Measurements from ENCODE around the gene LRRC55.

LRRC55 gene

GRCh38 chr11:57191311-57192219 lies 9.8 kb downstream of the LRRC55 start:
- Histone ChIP-seq H3K9me2 (replicated peaks; ENCODE audit: insufficient read depth, low read length) (no peaks in the 10 kb centered on the region), H3F3A (ENCODE audit: insufficient read depth, low read length) (no peaks in the 10 kb centered on the region), H2AFZ (ENCODE audit: low read length) (no peak overlapping the region), H3K27me3 (replicated peaks; ENCODE audit: insufficient read depth, low read length) (no peaks in the 10 kb centered on the region), H3K27ac (ENCODE audit: low read length) (no peak overlapping the region), H3K9ac (ENCODE audit: low read length) (no peak overlapping the region), H3K79me2 (ENCODE audit: low read length) (no peaks in the 10 kb centered on the region), H3K36me3 (replicated peaks; ENCODE audit: insufficient read depth, low read length) (no peaks in the 10 kb centered on the region), H4K20me1 (ENCODE audit: insufficient read depth, low read length) (no peaks in the 10 kb centered on the region), H3K4me1 (ENCODE audit: low read length) (no peaks in the 10 kb centered on the region), H3K4me2 (ENCODE audit: low read depth, low read length) (no peak overlapping the region), H3K4me3 (ENCODE audit: low read length) (no peak overlapping the region), H3K9me3 (replicated peaks; ENCODE audit: insufficient read depth, low read length) (no peaks in the 10 kb centered on the region)
- no peak for DNase-seq
- no peak for TF ChIP-seq EZH2 (optimal IDR thresholded peaks at IDR 0.05; ENCODE audit: low read depth, low read length)
- TF ChIP-seq, protein P1, sequence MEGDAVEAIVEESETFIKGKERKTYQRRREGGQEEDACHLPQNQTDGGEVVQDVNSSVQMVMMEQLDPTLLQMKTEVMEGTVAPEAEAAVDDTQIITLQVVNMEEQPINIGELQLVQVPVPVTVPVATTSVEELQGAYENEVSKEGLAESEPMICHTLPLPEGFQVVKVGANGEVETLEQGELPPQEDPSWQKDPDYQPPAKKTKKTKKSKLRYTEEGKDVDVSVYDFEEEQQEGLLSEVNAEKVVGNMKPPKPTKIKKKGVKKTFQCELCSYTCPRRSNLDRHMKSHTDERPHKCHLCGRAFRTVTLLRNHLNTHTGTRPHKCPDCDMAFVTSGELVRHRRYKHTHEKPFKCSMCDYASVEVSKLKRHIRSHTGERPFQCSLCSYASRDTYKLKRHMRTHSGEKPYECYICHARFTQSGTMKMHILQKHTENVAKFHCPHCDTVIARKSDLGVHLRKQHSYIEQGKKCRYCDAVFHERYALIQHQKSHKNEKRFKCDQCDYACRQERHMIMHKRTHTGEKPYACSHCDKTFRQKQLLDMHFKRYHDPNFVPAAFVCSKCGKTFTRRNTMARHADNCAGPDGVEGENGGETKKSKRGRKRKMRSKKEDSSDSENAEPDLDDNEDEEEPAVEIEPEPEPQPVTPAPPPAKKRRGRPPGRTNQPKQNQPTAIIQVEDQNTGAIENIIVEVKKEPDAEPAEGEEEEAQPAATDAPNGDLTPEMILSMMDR (IDR thresholded peaks at IDR 0.05; ENCODE audit: low read length) = no peak
- no peak for TF ChIP-seq EZH2phosphoT487 (IDR thresholded peaks at IDR 0.05; ENCODE audit: low read length)

DNA sequence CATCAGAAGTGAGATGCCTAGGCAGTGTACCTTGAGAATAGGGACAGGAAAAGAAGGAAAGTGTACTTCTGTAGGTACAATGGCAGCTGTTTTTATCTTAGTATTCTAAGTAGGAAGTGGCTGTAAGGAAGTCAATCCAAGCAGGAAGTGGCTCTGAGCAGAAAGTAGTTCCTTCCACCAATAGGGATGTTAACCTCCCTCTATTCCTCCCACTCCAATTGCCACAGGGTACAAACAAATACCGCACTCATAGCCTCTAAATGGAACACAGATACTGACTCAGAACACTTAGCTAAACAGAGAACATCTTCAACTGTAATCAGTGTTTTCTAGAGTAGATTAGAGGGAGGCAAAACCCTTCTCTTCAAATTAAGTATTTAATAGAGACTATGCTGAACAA lies 10.6 kb downstream of the LRRC55 start:
- TF ChIP-seq, protein P1 (IDR thresholded peaks at IDR 0.05; ENCODE audit: low read length) = no peak
- TF ChIP-seq EZH2phosphoT487 (IDR thresholded peaks at IDR 0.05; ENCODE audit: low read length) (no peak), EZH2 (optimal IDR thresholded peaks at IDR 0.05; ENCODE audit: low read depth, low read length) (no peak)
- Histone ChIP-seq H3K4me2 (ENCODE audit: low read depth, low read length) (no peak overlapping the region), H3K9me2 (replicated peaks; ENCODE audit: insufficient read depth, low read length) (no peaks in the 10 kb centered on the region), H3K4me1 (ENCODE audit: low read length) (no peaks in the 10 kb centered on the region), H3K27ac (ENCODE audit: low read length) (no peak overlapping the region), H3K36me3 (replicated peaks; ENCODE audit: insufficient read depth, low read length) (no peaks in the 10 kb centered on the region), H3K4me3 (ENCODE audit: low read length) (no peak overlapping the region), H3K9me3 (replicated peaks; ENCODE audit: insufficient read depth, low read length) (no peaks in the 10 kb centered on the region), H4K20me1 (ENCODE audit: insufficient read depth, low read length) (no peaks in the 10 kb centered on the region), H3K9ac (ENCODE audit: low read length) (no peak overlapping the region), H3K79me2 (ENCODE audit: low read length) (no peaks in the 10 kb centered on the region), H3F3A (ENCODE audit: insufficient read depth, low read length) (no peaks in the 10 kb centered on the region), H2AFZ (ENCODE audit: low read length) (no peak overlapping the region), H3K27me3 (replicated peaks; ENCODE audit: insufficient read depth, low read length) (no peaks in the 10 kb centered on the region)
- no peak for DNase-seq

GRCh38 chr11:57196596-57196995 lies 14.8 kb downstream of the LRRC55 start:
- H3K27me3 ChIP-seq (replicated peaks; ENCODE audit: insufficient read depth, low read length) = no peaks in the 10 kb centered on the region
- H3K27ac ChIP-seq (ENCODE audit: low read length) = no peak overlapping the region
- H4K20me1 ChIP-seq (ENCODE audit: insufficient read depth, low read length) = no peaks in the 10 kb centered on the region
- no peak overlapping the region for H3K4me2 ChIP-seq (ENCODE audit: low read depth, low read length)
- H3F3A ChIP-seq (ENCODE audit: insufficient read depth, low read length) = no peaks in the 10 kb centered on the region
- no peak overlapping the region for H2AFZ ChIP-seq (ENCODE audit: low read length)
- H3K4me3 ChIP-seq (ENCODE audit: low read length) = no peak overlapping the region
- no peaks in the 10 kb centered on the region for H3K4me1 ChIP-seq (ENCODE audit: low read length)
- no peak for DNase-seq
- no peaks in the 10 kb centered on the region for H3K36me3 ChIP-seq (replicated peaks; ENCODE audit: insufficient read depth, low read length)
- H3K9me2 ChIP-seq (replicated peaks; ENCODE audit: insufficient read depth, low read length) = no peaks in the 10 kb centered on the region
- no peaks in the 10 kb centered on the region for H3K9me3 ChIP-seq (replicated peaks; ENCODE audit: insufficient read depth, low read length)
- H3K79me2 ChIP-seq (ENCODE audit: low read length) = no peaks in the 10 kb centered on the region
- no peak overlapping the region for H3K9ac ChIP-seq (ENCODE audit: low read length)
- TF ChIP-seq, protein P1 (IDR thresholded peaks at IDR 0.05; ENCODE audit: low read length) = no peak
- no peak for TF ChIP-seq EZH2 (optimal IDR thresholded peaks at IDR 0.05; ENCODE audit: low read depth, low read length)
- TF ChIP-seq EZH2phosphoT487 (IDR thresholded peaks at IDR 0.05; ENCODE audit: low read length) = no peak

Measured in MM.1S (cell line).